ENCODE results near the gene PRSS27.

Gene PRSS27

DNA sequence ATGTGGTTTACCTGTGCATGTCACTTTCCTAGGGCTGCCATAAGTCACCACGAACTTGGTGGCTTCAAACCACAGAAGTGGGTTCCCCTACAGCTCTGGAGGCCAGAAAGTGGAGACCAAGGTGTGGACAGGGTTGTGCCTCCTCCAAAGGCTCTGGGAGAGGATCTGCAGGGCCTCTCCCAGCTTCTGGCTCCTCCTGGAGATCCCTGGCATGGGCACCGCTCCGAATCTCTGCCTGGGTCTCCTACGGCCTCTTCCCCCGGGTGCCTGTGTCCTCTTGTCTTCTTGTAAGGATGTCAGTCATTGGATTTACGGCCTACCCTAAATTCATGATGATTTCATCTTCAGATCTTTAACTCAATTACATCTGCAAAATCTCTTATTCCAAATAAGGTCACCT lies 29.9 kb upstream of the PRSS27 start:
- DNase-seq = no peak

DNA sequence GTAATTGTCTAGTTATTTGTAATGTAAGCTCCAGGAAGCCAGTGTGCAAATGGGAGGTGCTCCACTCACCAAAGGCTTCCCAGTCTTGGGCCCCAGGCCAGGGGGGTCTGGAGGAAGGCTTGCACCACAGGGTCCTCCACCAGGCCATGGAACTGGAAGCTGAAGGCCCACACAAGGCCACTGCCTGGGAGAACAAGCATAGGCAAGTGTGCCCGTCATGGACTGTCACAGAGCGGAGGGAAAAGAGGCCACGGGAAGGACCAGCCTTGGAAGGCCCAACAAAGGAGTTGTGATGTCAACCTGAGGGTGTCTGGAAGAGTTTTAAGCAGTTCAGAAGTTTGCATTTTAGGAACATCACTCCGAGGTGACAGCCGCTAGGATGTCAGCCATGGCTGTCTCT lies 29.5 kb upstream of the PRSS27 start:
- no peak for DNase-seq

DNA sequence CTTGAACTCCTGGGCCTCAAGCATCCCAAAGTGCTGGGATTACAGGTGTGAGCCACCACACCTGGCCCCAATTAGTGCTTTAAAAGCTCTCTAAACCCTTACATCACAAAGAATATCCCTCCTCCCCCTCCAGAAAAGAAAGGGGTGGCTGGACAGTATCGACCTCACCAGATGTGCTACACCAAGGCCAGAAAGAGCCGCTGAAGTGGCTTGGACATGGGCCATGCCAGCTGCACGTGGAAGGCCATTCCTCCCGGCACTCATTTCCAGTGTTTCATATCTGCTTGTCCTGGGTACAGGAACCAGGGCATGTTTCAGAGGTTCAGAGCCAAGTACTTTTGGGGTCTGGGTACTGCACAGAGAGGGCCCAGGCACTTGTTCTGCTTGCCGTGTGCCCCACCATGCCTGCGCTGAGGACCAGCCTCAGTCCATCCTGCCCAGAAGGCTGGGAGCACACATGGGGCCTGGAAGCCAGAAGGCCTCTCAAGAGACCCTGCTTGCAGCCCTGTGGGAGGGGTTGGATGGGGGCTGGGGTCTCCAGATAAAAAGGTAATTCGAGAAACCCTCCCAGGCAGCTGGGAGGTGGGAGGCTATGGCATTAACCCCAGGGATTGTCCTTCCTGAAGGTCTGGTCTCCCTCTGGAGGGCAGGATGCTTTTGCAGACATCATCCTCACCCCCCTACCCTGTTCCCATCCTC lies 28.9 kb upstream of the PRSS27 start:
- no peak for DNase-seq

DNA sequence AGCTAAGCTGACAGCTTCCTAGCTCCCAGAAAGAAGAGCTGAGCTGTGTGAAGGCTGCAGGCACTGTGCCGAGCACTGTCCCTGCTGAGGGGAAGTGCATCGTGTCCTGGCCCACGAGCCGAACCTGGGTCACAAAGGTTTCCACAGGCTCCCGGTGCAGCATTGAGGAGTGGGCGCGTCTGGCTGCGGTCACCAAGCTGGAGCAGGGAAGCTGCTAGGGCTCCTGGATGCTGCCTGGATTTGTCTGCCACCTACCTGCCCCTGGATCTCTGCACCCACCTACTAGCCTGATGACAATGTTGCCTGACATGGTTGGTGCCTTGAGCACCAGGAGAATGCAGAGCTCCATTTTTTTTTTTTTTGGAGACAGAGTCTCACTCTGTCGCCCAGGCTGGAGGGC lies 25.9 kb upstream of the PRSS27 start:
- DNase-seq = no peak

DNA sequence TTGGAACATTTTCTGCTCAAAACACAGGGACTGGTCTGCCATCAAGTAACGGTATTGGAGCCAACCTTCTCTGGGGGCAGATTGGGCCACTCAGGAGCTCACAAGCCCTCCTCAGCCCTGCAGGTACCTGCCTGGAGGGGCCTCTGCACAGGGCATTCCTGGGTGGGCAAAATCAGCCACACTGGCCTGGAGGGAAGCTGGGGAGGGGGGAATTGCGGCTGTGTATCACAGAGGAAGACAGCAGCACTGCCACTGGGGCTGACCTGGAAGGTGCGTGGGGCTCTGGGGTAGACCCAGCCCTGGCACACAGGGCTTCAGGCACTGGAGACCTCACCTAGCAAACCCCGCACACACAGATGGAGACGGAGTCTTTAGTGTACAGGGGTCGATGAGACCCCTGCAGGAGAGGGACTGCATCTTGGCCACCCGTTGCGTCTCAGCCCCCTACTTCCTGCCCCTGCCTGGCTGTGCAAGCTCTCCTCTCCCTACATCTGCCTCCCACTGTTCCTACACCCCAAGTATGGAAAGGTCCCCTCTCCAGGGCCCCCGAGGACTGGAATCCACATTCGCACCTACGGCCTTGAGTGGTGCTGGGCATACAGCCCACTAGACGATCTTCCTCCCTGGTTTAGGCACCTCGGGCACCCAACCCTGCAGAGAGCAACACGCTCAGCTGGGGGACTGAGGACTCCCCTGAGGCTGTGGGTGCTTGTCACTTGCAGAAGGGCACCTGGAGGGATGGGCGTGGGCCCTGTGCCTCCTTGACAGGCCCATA lies 25.3 kb upstream of the PRSS27 start:
- no peak for DNase-seq

DNA sequence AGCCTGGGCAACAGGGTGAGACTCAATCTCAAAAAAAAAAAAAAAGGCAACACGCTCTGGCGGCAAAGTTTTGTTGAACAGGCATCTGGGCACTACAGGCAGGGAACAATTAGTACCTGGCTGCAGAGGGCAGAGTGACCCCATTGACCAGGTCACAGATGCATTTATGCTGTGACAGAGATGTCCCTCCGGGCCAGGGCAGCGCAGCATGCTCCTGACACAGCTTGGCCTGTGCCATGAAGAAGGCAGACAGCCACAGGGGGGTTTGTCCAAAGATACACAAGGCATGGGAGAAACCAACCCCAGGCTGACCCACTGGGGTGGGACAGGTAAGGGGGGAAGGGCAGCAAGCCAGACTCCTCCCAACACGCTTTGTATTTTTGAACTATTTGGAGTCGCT lies 24.7 kb upstream of the PRSS27 start:
- no peak for DNase-seq

DNA sequence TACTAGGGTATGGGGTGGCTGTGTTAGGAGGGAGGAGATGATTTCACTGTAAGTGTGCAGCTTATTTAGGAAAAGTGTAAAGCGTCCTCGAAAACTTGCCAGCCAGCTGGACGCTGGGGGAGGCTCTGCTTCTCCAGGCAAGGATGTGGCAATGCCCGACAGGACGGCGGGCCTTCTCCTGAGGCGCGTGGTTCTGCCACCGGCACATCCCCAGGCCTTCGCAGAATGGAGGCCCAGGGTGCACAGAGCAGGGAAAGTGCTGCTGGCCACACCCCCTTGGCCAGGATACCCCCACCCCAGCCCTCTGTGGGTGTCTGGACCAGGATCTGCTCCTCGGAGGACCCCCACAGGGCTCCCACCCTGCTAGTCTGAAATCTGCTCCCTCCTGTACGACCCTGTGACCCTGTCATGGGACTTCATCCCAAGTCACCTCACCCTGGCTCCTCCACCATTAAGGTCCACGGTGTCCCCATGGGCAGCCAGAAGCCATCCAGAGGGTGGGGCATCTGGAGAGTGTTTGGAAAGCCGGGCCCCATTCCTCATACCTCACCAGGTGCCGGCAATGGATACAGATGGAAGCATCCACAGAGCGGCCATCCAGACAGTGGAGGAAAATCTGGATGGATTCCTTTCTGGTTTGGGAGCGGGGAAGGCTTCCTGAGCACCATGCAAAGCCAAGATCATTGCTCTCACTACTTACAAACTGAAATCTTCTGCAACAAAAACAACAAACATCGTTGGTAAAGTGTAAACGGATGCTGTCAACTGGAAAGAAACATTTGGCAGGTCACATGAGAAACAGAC lies 23.2 kb upstream of the PRSS27 start:
- no peak for DNase-seq

DNA sequence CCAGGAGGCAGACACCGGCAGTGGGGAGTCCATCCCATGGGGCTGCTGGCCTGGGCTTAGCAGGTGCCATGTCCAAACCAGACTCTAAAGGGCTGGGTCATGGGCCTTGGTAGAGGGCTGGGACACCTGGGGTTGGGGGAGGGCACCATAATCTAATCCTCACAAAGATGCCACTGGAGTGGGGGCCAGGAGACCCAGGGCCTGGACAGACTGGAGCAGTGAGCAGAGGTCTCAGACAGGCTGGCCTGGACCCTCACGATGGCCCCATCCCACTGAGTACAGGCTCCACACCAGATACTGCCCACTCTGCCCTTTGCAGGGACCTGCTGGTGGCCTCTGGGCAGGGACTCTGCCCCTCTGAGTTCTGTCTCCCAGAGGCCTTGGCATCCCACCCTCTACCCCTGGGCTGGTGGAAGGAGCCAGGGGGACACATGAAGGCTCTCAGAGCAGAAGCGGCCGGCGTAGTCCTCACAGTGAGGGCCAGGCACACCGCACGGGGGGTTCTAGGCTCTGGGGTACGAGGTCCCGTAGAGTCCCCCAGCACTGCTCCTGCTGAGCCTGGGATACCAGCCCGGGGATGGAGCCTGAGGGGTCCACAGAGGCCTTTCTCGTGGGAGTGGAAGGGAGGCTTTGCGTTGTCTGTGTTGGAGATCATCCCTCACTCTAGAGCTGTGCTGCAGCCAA lies 22.4 kb upstream of the PRSS27 start:
- no peak for DNase-seq

DNA sequence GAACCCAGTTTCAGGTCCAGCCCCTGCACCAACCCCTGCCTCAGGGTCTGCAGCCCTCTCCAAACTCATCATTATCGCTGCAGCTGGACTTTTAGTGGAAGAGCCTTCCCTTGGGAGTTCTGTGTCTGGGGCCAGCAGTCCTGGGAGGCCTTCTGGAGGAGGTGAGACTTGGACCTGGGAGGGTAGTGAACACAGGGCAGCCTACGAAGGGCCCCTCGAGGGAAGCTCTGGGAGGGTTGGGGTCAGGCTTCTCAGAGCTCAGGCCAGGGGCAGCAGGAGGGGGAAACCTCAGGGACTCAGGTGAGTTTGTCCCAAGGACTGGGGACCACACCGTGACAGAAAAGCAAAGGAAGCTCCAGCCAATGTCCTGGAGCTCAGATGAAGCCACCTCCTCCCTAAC lies 21.1 kb upstream of the PRSS27 start:
- DNase-seq = no peak

DNA sequence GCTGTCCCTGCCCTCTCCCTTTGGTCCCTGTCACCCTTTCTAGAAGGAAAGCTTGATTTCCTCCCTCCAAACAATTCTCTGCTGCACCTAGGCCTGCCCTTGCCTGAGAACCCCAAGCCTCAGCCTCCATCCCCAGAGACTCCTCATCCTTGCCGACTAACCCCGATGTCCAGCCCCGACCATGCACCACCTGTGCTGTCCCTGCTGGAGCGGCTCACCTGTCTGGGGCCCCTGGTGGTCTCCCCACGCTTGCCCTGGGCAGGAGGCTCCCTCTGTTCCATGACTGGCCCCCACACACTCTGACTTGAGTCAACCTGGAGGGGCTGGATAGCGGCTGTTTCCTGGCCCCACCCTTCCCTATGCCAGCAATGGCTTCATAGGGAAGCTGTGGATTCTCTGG lies 20.5 kb upstream of the PRSS27 start:
- DNase-seq = no peak

DNA sequence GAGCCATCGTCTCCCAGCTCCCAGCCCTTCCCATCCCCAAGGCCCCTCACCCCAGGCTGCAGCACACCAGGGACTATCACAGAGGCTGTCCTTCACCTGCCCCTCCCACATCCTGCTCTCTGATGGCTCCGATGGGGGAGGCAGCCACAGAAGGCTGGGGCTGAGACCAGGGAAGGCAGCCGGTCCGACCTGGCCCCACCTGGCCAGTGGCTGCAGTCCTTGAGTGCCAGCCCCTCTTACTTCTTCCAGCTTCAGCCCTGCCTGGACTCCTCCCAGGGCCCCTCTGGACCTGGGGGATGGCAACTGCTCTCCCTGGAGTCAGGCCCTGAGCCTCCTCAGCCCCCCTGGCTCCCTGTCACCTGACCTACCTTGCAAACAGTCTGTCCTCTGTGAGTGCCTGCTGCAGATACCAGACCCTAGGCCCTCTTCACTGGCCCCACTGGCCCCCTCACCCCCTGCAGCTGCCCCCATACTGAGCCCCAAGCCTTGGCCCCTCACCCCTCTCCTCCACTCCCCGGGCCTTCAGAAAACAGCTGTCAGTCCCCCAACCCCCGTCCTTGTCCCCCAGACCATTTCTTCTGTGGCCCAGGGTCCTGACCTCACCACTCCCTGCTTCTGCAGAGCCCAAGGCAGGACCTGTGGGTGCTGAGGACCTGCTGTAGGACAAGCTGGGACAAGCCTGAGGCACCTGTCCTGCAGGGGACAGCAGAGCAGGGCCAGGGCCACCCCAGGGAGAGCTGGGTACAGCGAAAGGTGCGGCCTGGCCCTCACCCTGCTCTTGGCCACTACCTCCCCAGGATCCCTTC lies 19.8 kb upstream of the PRSS27 start:
- DNase-seq = no peak

DNA sequence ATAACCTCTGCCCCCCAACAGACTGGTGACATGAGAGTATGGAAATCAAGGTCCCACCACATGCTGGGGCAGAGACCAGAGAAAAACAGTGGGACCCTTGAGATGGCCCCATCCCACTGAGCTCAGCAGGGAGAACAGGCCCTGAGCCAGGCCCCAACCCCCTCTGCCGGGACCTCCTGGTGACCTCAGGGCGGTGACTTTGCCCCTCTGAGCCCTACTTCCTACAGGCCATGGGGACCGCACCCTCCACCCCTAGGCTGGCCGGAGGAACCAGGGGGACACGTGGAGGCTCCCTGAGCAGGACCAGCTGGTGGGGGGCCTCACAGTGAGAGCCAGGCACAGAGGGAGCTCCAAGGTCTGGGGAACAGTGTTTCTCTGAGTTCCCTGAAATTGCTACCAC lies 18.6 kb upstream of the PRSS27 start:
- DNase-seq = no peak

DNA sequence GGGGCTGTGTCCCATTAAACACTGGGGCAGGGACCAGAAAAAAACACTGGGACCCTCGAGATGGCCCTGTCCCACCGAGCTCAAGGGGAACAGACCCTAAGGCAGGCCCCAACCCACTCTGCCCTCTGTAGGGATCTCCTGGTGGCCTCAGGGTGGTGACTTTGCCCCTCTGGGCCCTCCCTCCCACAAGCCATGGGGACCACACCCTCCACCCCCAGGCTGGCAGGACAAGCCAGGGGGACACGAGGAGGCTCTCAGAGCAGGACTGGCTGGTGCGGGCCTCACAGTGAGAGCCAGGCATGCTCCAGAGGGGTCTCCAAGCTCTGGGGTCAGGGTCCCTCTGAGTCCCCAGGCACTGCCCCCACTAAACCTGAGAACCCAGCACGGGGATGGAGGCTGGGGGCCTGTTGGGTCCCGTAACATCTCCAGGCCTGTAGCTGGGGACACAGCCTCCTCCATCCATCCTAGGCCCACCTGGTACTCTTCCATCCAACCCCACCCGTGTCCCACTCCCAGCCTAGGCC lies 17.9 kb upstream of the PRSS27 start:
- DNase-seq = no peak

DNA sequence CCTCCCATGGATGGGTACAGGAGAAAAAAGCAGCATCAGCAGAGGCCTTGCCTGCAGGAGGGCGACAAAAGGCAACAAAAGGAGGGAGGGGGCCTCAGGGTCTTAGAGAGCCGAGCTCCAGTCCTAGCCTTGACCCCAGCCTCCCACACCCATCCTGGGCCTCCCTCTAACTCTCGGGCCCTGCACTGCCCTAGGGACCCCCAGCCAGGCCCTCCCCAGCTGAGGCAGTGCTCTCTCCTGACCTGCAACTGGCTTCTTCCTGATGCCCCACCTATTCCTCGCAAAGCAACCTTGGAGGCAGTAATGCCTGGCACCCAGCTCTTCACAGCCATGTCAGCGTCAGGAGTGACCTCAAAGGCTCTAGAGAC lies 17.2 kb upstream of the PRSS27 start:
- no peak for DNase-seq

DNA sequence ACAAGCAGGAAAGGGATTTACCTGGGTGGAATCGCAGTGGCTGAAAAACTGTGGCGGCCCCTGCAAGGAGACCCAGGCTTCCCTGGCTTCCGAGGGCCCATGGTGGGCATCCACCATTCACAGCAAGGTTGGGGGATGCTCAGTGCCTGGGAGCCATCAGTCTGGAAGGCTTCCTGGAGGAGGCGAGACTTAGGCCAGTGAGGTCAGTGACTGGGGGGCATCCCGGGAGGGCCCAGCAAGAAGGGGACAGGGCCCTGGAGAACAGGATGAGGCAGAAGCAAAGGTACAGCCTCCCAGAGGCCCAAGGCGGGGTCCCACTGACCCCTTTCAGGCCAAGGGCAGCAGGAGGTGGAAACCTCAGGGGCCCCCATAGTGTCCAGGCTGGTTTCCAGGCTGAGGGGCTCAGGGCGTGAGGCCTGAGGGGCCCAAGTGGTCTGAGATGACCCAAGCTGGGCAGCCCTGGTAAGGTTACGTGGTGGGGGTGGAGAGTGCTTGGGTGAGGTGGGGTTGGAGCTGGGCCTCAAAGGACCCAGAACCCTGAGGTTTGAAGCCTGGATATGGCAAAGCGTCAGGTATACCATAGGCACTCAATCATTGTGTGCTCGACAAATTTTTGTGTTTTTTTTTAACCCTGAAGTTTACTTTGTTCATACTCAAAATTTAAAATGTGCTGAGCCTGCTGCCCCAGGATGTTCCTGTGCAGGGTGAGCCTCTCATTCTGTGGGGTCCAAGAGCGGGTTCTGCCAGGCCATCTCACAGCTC lies 16.6 kb upstream of the PRSS27 start:
- DNase-seq = no peak

DNA sequence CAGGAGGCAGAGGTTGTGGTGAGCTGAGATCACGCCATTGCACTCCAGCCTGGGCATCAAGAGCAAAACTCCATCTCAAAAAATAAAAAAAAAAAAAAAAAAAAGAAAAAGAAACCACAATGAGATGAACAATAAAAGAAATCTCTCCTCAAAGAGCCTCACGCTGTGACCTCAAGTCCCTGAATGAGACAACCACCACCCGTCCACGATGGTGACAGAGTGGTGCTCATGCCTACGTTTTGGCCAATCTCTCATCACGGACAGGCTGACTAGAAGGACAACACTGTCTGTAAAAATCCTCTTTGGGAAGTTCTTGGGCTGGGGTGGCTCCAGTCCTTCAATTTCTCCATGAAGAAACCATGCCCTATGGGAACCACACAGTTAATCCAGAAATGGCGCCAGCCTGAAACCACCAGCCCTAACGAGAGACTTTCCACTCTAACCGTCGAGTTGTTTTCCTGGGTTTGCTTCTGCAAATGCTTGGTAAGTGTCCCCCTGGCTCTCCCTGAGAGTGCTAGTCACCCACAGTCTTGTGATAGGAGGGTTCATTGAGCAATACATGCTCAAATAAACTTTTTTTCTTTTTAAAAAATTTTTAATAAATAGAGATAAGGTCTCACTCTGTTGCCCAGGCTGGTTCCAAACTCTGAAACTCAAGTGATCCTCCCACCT lies 15.0 kb upstream of the PRSS27 start:
- DNase-seq = no peak

DNA sequence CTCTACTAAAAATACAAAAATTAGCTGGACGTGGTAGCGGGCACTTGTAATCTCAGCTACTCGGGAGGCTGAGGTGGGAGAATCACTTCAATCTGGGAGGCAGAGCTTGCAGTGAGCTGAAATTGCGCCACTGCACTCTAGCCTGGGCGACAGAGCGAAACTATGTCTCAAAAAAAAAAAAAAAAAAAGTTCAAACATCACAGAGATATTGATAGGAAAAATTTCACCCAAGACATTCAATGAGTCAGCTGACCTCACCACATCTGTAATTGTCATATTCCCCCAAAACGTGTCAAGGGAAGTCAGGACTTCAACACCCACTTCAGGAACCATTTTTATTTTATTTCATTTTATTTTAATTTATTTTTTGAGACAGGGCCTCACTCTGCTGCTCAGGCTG lies 8.0 kb upstream of the PRSS27 start:
- no peak for DNase-seq

DNA sequence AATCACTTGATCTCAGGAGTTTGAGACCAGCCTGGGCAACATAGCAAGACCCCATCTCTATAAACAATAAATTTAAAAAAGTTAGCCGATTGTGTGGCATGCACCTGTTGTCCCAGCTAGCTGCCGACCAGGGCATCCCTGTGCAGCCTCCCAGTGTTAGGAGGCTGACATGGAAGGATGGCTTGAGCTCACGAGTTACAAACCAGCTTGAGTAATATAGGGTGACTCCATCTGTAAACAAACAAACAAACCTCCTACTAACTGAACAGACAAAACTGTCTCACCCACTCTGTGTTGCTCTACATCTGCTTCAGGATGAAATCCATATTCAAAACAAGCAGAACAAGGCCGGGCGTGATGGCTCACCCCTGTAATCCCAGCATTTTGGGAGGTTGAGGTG lies 6.9 kb upstream of the PRSS27 start:
- no peak for DNase-seq

DNA sequence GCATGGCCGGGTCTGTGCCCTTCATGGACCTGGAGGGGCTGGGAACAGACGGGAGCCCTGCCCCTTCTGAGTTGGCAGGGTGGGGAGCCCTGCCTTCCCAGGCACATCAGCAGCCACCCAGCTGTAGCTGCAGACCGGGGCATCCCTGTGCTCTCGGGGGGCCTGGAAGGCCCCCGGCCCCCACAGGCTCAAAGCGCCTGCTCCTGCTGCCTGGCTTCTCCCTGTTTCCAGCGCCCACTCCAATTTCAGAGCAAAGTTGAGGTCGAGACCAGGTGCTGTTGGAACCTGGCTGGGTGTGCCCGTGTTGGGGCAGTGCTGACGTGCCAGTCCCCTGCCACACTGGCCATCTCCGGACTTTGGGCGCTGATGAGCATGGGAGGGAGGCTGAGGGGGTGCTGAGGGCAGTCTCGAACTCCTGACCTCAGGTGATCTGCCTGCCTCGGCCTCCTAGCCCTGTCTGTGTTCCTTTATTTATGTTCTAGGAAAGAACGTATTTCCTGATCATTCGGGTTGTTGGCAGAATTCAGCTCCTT lies 4.9 kb upstream of the PRSS27 start:
- DNase-seq = no peak

DNA sequence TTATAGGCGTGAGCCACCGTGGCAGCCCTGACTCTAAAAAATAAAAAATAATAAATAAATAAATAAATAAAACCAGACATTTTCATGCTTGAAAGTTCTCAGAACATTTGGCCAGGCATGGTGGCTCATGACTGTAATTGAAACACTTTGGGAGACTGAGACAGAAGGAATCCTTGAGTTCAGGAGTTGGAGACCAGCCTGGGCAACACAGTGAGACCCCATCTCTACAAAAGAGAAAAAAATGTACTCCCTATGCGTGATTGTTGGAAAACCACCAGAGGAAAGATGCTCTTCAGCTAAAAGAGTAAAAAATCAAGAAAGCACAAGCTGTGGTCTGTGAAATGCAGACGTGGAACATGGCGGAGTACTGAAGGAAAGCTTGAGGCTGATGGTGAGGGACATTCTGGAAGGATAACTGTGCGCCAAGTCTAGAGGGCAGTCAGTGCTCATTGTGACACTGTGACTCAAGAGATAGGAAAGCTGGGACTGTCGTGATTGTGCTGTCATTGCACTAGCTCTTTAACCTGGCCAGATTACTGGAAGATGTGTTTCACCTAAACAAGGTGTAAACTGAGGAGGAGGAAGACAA lies 4.2 kb upstream of the PRSS27 start:
- no peak for DNase-seq

All from activated CD4-positive, alpha-beta T cell treated with anti-CD3 and anti-CD28 coated beads, Interleukin-2, amount 50 U/mL, for 1 hour (primary cell).